HG02588 (cell line): ENCODE results near the gene EED.

ENCODE experiments used
- ATAC-seq: cut with Tn5 transposase; IDR thresholded peaks from one replicate; pipeline ENCODE4 v1.9.1; 2021; ENCODE audit warnings: mild to moderate bottlenecking, moderate library complexity; ENCODE audit not compliant: unreplicated experiment

Gene EED, protein sequence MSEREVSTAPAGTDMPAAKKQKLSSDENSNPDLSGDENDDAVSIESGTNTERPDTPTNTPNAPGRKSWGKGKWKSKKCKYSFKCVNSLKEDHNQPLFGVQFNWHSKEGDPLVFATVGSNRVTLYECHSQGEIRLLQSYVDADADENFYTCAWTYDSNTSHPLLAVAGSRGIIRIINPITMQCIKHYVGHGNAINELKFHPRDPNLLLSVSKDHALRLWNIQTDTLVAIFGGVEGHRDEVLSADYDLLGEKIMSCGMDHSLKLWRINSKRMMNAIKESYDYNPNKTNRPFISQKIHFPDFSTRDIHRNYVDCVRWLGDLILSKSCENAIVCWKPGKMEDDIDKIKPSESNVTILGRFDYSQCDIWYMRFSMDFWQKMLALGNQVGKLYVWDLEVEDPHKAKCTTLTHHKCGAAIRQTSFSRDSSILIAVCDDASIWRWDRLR

DNA sequence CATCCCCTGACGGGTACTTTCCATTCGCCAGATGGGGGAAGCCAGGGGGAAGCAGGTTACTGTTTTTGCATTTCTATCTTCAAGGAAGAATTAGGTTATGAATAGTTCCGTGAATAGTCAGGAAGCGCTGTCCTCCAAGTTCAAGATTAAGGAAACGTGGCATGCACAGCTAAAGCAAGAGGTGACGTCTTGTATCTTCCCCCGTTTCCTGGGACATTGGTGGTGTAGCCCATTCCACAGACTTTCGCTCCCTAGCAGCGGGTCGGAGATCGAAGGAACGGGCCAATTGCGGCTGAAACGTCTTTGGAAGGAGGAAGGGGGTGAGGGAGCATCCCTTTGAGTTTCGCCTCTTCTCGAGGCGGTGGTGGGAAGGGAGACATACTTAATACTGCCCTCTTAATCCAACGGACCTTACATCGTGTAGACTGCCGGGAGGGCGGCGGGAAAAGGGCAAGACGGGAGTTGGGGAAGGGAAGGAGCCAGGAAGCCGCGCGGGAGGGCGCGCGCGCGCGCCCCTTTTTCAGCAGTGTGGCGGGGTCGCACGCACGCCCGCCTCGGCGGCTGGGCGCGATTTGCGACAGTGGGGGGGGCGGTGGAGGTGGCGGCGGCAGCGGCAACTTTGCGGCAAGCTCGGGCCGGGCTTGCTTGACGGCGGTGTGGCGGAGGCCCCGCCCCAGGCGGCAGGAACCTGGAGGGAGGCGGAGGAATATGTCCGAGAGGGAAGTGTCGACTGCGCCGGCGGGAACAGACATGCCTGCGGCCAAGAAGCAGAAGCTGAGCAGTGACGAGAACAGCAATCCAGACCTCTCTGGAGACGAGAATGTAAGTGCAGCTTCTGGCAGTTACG, at the start of gene EED:
EED (plus strand) TSS at position 232 of the 847 bp plus-strand sequence; CDS start at position 709, 477 bp downstream.
- ATAC-seq: peak; percentile 63

DNA sequence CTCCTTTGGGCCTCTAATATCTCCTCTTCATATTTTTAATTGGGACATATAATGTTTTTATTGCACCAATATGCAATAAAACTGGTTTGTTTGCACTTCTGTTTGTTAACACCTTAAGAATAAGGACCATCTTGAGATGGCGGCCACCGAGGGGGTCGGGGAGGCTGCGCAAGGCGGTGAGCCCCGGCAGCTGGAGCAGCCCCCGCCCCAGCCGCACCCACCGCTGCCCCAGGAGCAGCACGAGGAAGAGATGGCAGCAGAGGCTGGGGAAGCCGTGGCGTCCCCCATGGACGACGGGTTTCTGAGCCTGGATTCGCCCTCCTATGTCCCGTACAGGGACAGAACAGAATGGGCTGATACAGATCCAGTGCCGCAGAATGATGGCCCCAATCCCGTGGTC, 49.6 kb upstream of the EED start:
- ATAC-seq: no peak

DNA sequence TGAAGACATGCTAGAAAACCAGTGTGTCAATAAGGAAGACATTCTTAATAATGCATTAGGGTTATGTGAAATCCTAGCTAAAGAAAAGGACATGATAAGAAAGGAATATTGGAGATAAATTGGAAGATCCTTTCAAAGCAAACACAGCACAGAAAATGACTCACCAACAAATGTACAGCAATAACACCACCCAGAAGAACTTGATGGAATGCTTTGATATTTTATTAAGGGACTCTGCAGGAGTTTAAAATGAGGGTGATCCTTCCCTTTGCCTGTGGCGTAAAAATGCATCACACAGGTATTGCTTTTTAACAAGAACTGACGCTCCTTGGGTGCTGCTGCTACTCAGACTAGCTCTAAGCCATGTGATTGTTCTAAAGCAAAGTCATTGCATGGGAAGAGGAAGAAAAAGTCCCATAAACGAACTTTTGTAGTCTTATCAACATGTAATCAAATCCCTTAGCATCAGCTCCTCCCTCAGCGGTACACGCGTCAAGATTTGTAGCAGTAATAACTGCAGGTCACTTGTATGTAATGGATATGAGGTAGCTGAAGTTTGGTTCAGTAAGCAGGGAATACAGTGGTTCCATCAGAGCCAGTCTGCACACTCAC, 48.4 kb upstream of the EED start:
- ATAC-seq: no peak

DNA sequence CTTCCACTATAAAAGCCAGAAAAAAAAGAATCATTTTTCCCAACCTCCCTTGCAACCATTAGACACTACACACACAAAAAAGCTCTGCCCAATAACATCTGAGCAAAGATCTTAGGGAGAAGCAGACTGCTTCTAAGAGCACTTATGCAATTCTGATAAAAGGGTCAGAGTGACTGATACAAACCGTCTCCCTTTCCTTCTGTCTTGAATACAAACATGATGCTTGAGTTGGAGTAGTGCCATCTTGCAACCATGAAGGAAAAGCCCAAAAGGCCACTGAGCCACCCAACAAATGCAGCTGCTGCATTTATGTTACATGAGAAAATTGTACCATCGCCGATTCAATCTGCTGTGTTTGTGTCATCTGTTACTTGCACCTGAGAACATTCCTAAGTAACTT, 47.6 kb upstream of the EED start:
- no peak for ATAC-seq

DNA sequence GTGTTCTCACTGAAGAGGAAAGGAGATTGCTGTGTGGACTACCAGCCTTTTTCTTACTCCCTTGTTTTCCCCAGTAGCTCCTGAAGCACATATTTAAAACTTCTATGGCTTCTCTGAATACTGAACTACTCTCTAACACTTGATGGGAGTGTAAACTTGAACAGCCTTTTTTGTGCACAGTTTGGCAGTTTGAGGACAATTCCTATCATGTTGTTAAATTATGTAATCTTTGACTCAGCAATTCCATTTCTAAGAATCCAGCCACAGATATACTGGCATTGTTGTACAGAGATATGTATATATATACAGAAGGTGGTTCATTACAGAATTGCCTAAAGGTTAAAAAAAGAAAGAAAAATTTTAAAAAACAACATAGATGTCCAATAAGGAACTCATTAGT, 47.1 kb upstream of the EED start:
- no peak for ATAC-seq

DNA sequence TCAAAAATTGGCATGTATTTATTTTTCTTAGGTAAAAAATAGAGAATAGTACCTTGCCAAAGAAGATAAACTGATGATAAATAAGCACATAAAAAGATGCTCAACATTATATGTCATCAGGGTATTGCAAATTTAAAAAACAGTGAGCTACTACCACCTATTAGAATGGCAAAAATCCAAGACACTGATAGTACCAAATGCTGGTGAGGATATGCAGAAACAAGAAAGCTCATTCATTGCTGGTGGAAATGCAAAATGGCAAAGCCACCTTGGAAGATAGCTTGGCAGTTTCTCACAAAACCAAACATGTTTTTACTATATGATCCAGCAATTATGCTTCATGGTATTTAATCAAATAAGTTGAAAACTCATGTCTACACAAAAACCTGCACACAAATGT, 46.4 kb upstream of the EED start:
- no peak for ATAC-seq

DNA sequence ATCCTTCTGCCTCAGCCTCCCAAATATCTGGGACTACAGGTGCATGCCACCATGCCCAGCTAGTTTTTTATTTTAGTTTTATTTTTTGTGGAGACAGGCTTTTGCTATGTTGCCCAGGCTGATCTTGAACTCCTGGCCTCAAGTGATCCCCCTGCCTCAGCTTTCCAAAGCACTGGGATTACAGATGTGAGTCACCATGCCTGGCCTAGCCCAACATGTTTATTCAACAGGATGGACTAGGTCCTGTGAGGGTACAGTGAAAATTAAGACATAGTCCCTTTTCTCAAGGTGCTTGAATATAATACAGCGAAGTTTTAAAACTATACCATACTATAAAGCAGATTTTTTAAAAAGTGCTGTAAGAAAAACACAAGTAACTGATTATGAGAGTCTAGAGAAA, 45.2 kb upstream of the EED start:
- ATAC-seq: no peak

DNA sequence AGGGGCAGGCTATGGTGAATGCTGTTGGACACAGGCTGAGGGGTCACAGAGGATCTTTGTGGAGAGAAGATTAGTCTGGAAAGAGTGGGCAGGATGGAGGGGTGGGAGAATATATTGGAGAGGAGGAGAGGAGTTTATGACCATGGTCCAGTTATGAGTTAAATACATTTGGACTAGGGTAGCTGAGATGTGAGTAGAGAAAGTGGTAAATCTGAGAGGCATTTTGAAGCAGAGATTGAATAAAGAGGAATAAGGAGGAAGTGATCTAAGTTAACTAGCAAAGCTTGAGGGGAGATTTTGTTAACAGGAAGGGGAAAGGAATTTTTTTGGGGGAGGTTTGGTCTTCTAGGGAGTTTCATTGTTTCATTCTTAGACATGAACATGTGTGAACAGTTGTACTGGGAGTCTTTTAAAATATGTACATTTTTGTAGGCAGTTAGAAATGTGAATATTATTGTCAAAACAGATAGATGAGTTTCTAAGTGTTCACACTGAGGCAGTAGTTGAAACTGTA, 43.1 kb upstream of the EED start:
- ATAC-seq: no peak

DNA sequence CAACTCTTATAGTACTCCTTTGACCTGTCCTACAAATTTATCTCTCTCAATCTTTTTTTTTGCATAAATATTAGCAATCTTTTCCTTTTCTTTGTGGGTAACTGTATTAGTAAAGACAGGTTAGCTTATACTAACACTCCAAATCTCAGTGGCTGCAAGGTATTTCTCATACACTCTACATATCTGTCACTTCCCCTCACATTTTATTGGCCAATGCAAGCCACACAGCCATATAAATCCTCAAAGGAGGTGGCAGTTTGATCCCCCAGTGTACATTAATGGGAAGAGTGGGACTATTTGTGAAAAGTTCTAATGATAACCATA, 42.6 kb upstream of the EED start:
- ATAC-seq: peak; percentile 38

DNA sequence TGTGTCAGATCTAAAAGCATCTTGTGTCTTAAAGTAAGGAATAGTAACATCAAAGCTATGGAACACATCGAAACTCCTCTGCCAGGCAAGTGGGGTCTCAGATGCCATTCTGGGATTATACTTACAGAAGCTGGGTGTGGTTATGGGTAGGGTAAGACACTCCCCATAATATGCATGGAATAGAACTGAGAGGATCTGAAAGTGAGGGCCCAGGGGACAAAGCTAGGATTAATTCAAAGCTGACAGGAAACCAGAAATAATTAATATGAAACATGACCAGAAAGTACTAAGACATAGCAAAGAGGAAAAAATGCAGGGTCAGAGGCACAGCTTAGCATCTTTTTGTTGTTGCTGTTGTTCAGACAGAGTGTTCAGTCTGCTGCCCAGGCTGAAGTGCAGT, 40.2 kb upstream of the EED start:
- ATAC-seq: no peak

DNA sequence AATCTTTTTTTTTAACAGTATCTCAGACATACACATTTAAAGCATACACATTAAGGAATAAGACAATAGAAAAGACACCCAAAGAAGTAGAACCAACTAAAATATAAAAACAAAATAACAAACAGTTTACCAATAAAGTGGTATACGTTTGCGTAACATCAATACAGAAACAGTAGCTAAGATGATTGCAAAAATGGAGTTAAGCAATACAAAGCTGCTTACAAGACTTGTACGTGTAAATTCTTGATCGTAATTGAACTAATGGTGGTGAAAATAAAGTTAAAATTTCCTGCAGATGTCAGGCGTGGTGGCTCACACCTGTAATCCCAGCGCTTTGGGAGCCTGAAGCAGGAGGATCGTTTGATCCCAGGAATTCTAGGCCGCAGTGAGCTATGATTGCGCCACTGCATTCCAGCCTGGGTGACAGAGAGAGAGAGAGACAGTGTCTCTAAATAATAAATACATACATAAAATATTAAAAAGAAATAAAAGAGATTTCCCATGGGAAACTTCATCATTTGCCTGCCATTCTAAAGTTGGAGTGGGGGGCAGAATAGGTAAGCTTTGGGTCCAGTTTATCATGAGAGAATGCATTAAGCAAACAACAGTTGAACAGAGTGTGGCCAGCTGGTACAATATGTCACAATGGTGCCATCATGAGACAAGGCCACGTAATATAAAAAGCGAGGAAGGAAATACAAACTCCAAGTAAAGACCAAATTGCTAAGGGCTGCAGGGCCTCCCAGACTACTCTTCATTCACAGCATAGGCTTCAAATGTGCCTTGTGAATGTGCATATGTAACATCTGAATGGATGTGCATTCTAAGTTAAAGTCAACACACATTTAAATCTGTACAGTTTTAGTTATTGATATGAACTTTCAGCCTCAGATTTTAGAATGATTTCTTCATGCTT, 38.9 kb upstream of the EED start:
- no peak for ATAC-seq

DNA sequence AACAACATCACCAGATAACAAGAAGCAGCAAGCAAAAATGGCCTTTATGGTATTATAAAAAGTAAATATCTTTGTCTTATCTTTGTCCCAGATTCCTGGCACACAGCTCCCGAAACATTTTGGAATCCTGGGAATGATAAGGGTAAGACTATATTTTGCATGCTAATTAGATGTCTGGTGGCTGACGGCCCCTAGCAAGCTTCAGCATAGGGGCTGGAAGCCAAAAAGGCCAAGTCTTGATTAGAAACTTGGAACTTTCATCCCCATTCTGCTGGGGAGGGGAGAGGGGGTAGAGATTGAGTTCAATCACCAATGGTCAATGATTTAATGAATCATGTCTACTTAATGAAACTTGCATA, 38.2 kb upstream of the EED start:
- no peak for ATAC-seq

DNA sequence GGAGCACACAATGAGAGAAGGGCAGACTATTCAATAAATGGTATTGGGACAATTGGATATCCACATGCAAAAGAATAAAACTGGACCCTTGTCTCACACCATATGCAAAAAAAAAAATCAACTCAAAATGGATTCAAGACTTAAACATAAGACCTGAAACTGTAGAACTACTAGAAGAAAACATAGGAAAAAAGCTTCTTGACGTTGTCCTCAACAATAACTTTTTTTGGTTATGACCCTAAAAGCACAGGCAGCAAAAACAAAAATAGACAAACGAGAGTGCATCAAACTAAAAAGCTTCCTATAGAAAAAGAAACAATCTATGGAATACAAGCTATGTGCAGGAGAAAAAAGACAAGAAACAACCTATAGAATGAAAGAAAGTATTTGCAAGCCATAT, 37.1 kb upstream of the EED start:
- no peak for ATAC-seq

DNA sequence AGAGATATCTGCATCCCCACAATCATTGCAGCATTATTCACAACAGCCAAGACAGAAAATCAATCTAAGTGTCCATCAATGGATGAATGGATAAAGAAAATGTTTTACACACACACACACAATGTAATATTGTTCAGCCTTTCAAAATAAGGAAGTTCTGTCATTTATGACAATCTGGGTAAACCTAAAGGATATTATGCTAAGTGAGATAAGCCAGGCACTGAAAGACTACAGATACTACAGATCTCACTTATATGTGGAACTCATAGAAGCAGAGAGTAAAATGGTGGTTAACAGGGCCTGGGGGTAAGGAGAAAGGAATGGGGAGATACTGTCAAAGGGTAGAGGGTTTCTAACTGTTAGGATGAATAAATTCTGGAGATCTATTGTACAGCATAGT, 36.0 kb upstream of the EED start:
- no peak for ATAC-seq

DNA sequence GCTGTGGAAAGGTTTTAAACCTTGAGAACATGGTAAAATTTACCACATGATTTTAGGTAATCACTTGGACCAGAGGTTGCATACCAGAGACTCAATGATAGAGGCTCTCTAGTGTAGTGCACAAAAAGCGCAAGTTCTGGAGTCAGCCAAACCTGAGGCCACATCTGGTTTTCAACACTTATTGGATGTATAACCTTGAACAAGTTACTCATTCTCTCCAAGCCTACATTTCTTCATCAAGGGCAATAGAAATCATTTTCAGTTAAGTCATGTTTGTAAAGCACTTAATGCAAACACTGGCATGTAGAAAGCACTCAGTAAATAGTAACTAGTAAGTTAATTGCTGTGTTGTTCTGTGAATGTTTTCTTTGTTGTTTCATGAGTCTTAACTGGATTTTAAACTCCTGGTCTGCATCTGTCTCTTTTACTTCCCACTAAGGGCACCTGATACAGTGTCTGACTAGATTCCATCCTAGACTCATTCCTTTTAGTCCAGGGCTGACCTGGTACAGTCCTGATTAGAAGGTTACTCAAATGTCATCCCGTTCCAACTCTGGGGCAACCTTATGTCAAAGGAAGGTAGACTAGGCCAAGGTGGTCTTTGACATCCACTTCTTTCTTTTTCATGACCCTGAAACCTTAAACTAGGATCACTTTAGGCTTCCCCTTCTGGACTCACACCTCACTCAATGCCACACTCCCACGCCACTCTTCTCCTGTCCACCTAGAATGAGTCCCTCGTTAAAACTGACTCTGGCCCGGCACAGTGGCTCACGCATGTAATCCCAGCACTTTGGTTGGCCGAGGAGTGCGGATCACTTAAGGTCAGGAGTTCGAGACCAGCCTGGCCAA, 34.5 kb upstream of the EED start:
- ATAC-seq: no peak

DNA sequence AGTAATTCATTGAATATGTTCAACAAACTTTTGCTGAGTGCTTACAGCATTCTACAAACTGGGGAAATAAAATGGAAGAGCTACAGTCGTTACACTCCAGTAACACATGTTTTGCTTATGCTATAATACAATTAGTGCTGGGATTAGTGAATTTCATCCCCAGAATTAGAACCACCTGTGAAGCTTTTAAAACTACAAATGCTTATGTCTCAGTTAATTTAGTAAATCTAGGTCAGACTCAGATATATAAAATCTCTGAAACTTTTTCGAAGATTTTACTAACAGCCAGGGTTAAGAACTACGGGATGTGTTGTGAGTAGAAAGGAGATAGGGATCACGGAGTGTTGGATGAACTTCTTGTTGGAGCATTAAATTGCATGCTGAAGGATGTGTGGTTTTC, 33.7 kb upstream of the EED start:
- no peak for ATAC-seq

DNA sequence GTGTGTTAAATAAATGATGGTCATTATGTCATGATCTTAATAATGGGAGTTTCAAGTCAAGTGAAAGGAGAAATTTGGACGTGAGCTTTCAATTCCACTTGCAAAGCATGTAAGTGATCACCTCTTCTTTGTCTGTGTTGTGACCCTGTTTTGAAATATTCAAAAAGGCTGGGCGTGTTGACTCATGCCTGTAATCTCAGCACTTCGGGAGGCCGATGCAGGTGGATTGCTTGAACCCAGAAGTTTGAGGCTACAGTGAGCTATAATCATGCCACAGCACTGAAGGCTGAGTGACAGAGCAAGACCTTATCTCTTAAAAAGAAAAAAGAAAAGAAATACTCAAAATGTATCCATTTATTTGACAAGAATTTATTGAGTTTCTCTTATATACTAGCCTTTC, 32.9 kb upstream of the EED start:
- peak; percentile 53 for ATAC-seq

DNA sequence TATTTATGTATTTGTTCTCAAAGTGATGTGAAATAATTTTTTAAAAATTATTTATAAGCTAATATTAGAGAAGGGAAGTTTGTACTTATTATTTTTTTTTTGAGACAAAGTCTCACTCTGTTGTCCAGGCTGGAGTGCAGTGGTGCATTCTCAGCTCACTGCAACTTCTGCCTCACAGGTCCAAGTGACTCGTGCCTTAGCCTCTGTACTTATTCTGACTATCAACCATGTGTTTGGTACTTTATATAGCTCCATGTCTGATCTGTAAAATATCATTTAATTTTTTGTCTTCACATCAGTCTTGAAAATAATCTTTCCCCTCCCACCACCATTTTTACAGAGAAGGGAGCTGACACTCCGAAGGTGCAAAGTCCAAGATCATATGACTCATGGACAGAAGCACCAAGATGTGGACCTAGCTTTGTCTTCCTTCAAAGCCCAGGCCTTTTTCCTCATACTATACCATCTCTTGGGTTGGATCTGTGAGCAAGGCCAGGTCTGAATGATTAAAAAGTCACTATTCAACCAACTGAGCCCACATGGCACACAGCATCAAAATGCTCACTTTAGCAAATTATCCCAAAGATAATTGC, 32.4 kb upstream of the EED start:
- ATAC-seq: no peak

DNA sequence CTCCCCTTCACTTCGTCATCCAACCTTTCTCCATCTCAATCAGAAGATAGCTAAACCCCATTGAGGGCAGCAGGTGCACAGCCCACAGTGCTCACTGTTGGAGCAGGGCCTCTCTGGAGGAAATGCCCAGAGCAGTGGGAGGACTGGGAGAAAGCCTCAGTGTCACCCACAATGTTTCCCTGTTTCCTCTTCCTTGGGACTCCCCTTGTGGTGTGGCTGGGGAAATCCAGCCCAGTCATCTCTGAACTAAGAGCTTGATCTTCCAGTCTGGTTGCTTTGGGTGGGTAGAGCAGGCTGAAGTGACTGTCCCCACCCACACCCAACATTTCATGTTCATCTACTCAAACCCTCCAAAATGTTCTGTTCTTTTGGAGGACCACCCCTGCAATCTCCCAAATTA, 29.8 kb upstream of the EED start:
- ATAC-seq: peak; percentile 51
